PFSK-1 (cell line): ENCODE results near the gene XRCC4.

Experiments
- POLR2AphosphoS5 ChIP-seq: IDR thresholded peaks from 2 replicates; pipeline ENCODE4 v1.6.1; 2012; ENCODE audit warnings: low read depth, mild to moderate bottlenecking, control low read depth, low read length, moderate library complexity
- TAF1 ChIP-seq: IDR thresholded peaks from 2 replicates; pipeline ENCODE4 v1.6.1; 2012; ENCODE audit warnings: low read length, control low read depth, borderline replicate concordance; ENCODE audit not compliant: insufficient read depth

GRCh38 chr5:83245037-83245436 lies 167.7 kb downstream of the XRCC4 start:
- TF ChIP-seq POLR2AphosphoS5 (no peak), TAF1 (no peak)
